ENCODE results near the gene CELF5.
"Not testable (repeated sequence)": the region's sequence is repeated elsewhere in the genome, so short reads cannot be mapped to it uniquely, and the experiment has no call there.

Gene CELF5

GRCh38 chr19:3287814-3288213 lies 63.4 kb downstream of the CELF5 start:
- no peak for TF ChIP-seq CTCF (IDR thresholded peaks at IDR 0.05; ENCODE audit: low read length, missing control alignments)
- no peak overlapping the region for H3K4me3 ChIP-seq (replicated peaks; ENCODE audit: low read depth, low read length)
- no peak for DNase-seq (ENCODE audit: low read depth)

- DNase-seq (ENCODE audit: low read depth); H3K4me3 ChIP-seq (replicated peaks; ENCODE audit: low read depth, low read length): not testable (repeated sequence)
These were observed 64.0 kb downstream of the CELF5 start for GRCh38 chr19:3288437-3288836.

GRCh38 chr19:3289971-3290569 lies 65.6 kb downstream of the CELF5 start:
- no peak for TF ChIP-seq CTCF (IDR thresholded peaks at IDR 0.05; ENCODE audit: low read length, missing control alignments)
- no peak overlapping the region for H3K4me3 ChIP-seq (replicated peaks; ENCODE audit: low read depth, low read length)
- no peak for DNase-seq (ENCODE audit: low read depth)

- not testable (repeated sequence) for DNase-seq (ENCODE audit: low read depth)
These were observed 66.4 kb downstream of the CELF5 start for GRCh38 chr19:3290858-3291257.

GRCh38 chr19:3291644-3292043 lies 67.2 kb downstream of the CELF5 start:
- no peak overlapping the region for H3K4me3 ChIP-seq (replicated peaks; ENCODE audit: low read depth, low read length)
- TF ChIP-seq CTCF (IDR thresholded peaks at IDR 0.05; ENCODE audit: low read length, missing control alignments) = no peak

More at GRCh38 chr19:3290858-3291257, 66.4 kb downstream of the CELF5 start:
- not testable (repeated sequence) for H3K4me3 ChIP-seq (replicated peaks; ENCODE audit: low read depth, low read length)

GRCh38 chr19:3292958-3293529 lies 68.6 kb downstream of the CELF5 start:
- no peak overlapping the region for H3K4me3 ChIP-seq (replicated peaks; ENCODE audit: low read depth, low read length)
- TF ChIP-seq CTCF (IDR thresholded peaks at IDR 0.05; ENCODE audit: low read length, missing control alignments) = no peak
- no peak for DNase-seq (ENCODE audit: low read depth)

More at GRCh38 chr19:3291644-3292043, 67.2 kb downstream of the CELF5 start:
- no peak for DNase-seq (ENCODE audit: low read depth)

GRCh38 chr19:3293560-3293959 lies 69.1 kb downstream of the CELF5 start:
- no peak for DNase-seq (ENCODE audit: low read depth)
- H3K4me3 ChIP-seq (replicated peaks; ENCODE audit: low read depth, low read length) = no peak overlapping the region
- TF ChIP-seq CTCF (IDR thresholded peaks at IDR 0.05; ENCODE audit: low read length, missing control alignments) = no peak

All from fibroblast of pulmonary artery (primary cell).